GM23338 (cell line): ENCODE data around the gene PIKFYVE. TPM values are rescaled to one million over a fixed set of nuclear protein-coding genes. Genes with fewer than 3 reads are reported as not detected.

ENCODE experiments used
- ATAC-seq: fragments of 200-7000 bp; cut with Tn5 transposase; 3 replicates; pipeline ENCODE4 v1.9.1; 2020
- DNase-seq: peaks from one replicate; pipeline ENCODE4 v3.0.0-alpha.2; 2015; ENCODE audit warnings: low spot score
- H2AFZ ChIP-seq: fragments of 200-600 bp; sonication (generic); 2 replicates; pipeline ENCODE4 v1.8.0; 2016; ENCODE audit warnings: antibody characterized with exemption, mild to moderate bottlenecking, moderate library complexity
- H3F3A ChIP-seq: fragments of 200-600 bp; sonication (generic); replicated peaks from 2 replicates; pipeline ENCODE4 v1.8.0; 2017; ENCODE audit warnings: antibody characterized with exemption, mixed run types, low read depth
- H3K27ac ChIP-seq: fragments of 200-600 bp; sonication (generic); 2 replicates; pipeline ENCODE4 v1.6.1; 2016; ENCODE audit warnings: low read depth
- H3K27me3 ChIP-seq: fragments of 200-600 bp; sonication (generic); 2 replicates; pipeline ENCODE4 v1.8.0; 2016; ENCODE audit warnings: mild to moderate bottlenecking, mixed run types, moderate library complexity; ENCODE audit not compliant: insufficient read depth
- H3K36me3 ChIP-seq: fragments of 200-600 bp; sonication (generic); 2 replicates; pipeline ENCODE4 v1.8.0; 2016; ENCODE audit warnings: mild to moderate bottlenecking; ENCODE audit not compliant: insufficient read depth
- H3K4me1 ChIP-seq: fragments of 200-600 bp; sonication (generic); 2 replicates; pipeline ENCODE4 v1.8.0; 2016; ENCODE audit warnings: mild to moderate bottlenecking, moderate library complexity; ENCODE audit not compliant: insufficient read depth
- H3K4me2 ChIP-seq: fragments of 200-600 bp; sonication (generic); 2 replicates; pipeline ENCODE4 v1.7.1; 2017; ENCODE audit warnings: mixed run types
- H3K4me3 ChIP-seq: fragments of 200-600 bp; sonication (generic); 2 replicates; pipeline ENCODE4 v1.6.1; 2016; ENCODE audit warnings: mixed run types
- H3K79me2 ChIP-seq: fragments of 200-600 bp; sonication (generic); replicated peaks from 2 replicates; pipeline ENCODE4 v1.8.0; 2017; ENCODE audit warnings: mild to moderate bottlenecking; ENCODE audit not compliant: insufficient read depth
- H3K9me2 ChIP-seq: fragments of 200-600 bp; sonication (generic); 2 replicates; pipeline ENCODE4 v1.8.0; 2017; ENCODE audit not compliant: insufficient read depth
- H4K20me1 ChIP-seq: fragments of 200-600 bp; sonication (generic); replicated peaks from 2 replicates; pipeline ENCODE4 v1.8.0; 2017; ENCODE audit warnings: mild to moderate bottlenecking; ENCODE audit not compliant: insufficient read depth
- H3K27ac Mint-ChIP-seq: 2 replicates; pipeline ENCODE4 v1.8.0; 2020; ENCODE audit warnings: inconsistent platforms, mild to moderate bottlenecking, moderate library complexity, mixed read lengths
- H3K27me3 Mint-ChIP-seq: 3 replicates; pipeline ENCODE4 v1.8.0; 2022; ENCODE audit warnings: low read depth, mild to moderate bottlenecking, moderate library complexity, mixed read lengths, inconsistent platforms; ENCODE audit not compliant: insufficient read depth, poor library complexity
- H3K36me3 Mint-ChIP-seq: 3 replicates; pipeline ENCODE4 v1.8.0; 2021; ENCODE audit warnings: low read depth, mild to moderate bottlenecking, inconsistent platforms, moderate library complexity, mixed read lengths
- H3K4me1 Mint-ChIP-seq: 3 replicates; pipeline ENCODE4 v1.8.0; 2020; ENCODE audit warnings: mild to moderate bottlenecking, inconsistent platforms, mixed read lengths
- H3K4me3 Mint-ChIP-seq: 3 replicates; pipeline ENCODE4 v1.8.0; 2021; ENCODE audit warnings: moderate library complexity, mild to moderate bottlenecking, inconsistent platforms, mixed read lengths
- H3K9me3 Mint-ChIP-seq: 3 replicates; pipeline ENCODE4 v1.8.0; 2020; ENCODE audit warnings: moderate library complexity, mild to moderate bottlenecking, inconsistent platforms, mixed read lengths
- CREB1 ChIP-seq: fragments of 250-450 bp; sonication (Bioruptor Pico); IDR thresholded peaks from 2 replicates; pipeline ENCODE4 v1.5.0; 2020; ENCODE audit warnings: low read depth, mild to moderate bottlenecking, moderate library complexity
- EZH2 ChIP-seq: fragments of 200-600 bp; sonication (generic); IDR thresholded peaks from one replicate; pipeline ENCODE4 v1.8.0; 2017; ENCODE audit warnings: antibody characterized with exemption, mild to moderate bottlenecking, low read depth; ENCODE audit not compliant: unreplicated experiment
- EZH2phosphoT487 ChIP-seq: fragments of 200-600 bp; sonication (generic); IDR thresholded peaks from one replicate; pipeline ENCODE4 v1.8.1; 2018; ENCODE audit warnings: antibody characterized with exemption; ENCODE audit not compliant: unreplicated experiment
- JUNB ChIP-seq: IDR thresholded peaks from one replicate; pipeline ENCODE4 v1.6.1; 2016; ENCODE audit warnings: antibody characterized with exemption; ENCODE audit not compliant: unreplicated experiment
- NANOG ChIP-seq: IDR thresholded peaks from 2 replicates; pipeline ENCODE4 v1.6.1; 2016; ENCODE audit warnings: antibody characterized with exemption, borderline replicate concordance
- STAT1 ChIP-seq: IDR thresholded peaks from one replicate; pipeline ENCODE4 v1.6.1; 2016; ENCODE audit warnings: antibody characterized with exemption; ENCODE audit not compliant: unreplicated experiment
- ZNF114 ChIP-seq: fragments of 250-450 bp; sonication (Bioruptor Pico); IDR thresholded peaks from 2 replicates; pipeline ENCODE4 v1.5.0; 2020; ENCODE audit warnings: mild to moderate bottlenecking, moderate library complexity
- ZNF331 ChIP-seq: fragments of 250-450 bp; sonication (Bioruptor Pico); IDR thresholded peaks from 2 replicates; pipeline ENCODE4 v1.5.0; 2020; ENCODE audit warnings: low read depth, mild to moderate bottlenecking, moderate library complexity
- polyA plus RNA-seq: library from polyadenylated mRNA; unstranded; fragments of >200 nt; fragmentation: Nextera tagmentation; extraction: Ambion mirVana; gene quantifications from 2 replicates; pipeline ENCODE4 v1.2.1, GENCODE V29; 2016
- total RNA-seq: library from RNA; depleted of rRNA; stranded (reverse); fragments of >200 nt; shearing (Covaris generic); gene quantifications from 2 replicates; pipeline ENCODE4 v1.2.3, GENCODE V29; 2014
- TF ChIP-seq, protein P1 (sequence below): fragments of 250-450 bp; sonication (Bioruptor Pico); IDR thresholded peaks from 2 replicates; pipeline ENCODE4 v1.5.0; 2020; ENCODE audit warnings: mild to moderate bottlenecking, moderate library complexity
- TF ChIP-seq, protein P2 (sequence below): IDR thresholded peaks from 2 replicates; pipeline ENCODE4 v1.6.1; 2016; ENCODE audit warnings: antibody characterized with exemption
- TF ChIP-seq, protein P3 (sequence below): IDR thresholded peaks from one replicate; pipeline ENCODE4 v1.6.1; 2018; ENCODE audit warnings: antibody characterized with exemption; ENCODE audit not compliant: unreplicated experiment
- TF ChIP-seq, protein P4 (sequence below), 2 experiments: fragments of 200-600 bp in 1 of 2; sonication (generic) in 1 of 2; conservative IDR thresholded peaks; 2 replicates each; pipeline versions ENCODE4 v1.5.1 to v1.6.1; 2016 to 2017; ENCODE audit warnings: antibody characterized with exemption in 2 of 2, low read depth in 2 of 2, mild to moderate bottlenecking in 2 of 2, moderate library complexity in 1 of 2

PIKFYVE gene
- total and polyA plus RNA-seq, 2 experiments from 2014 or later = 15.1 to 48.0 TPM

DNA sequence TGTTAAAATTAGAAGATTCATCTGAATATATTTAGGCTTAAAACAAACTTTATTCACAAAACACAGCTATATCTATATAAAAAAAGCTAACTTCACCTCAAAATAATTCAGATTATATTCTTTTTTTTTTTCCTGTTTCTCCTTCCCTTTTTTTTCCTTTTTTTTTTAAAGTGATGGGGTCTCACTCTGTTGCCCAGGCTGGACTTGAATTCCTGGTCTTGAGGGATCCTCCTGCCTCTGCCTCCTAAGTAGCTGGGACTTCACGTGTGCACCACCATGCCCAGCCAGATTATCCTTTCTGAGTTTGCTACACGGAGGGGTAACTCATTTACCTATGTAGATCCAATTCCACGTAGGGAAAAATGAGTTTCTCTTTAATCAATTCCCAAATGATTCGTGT, 15.0 kb upstream of the PIKFYVE start (continued):
- TF ChIP-seq, protein P1, sequence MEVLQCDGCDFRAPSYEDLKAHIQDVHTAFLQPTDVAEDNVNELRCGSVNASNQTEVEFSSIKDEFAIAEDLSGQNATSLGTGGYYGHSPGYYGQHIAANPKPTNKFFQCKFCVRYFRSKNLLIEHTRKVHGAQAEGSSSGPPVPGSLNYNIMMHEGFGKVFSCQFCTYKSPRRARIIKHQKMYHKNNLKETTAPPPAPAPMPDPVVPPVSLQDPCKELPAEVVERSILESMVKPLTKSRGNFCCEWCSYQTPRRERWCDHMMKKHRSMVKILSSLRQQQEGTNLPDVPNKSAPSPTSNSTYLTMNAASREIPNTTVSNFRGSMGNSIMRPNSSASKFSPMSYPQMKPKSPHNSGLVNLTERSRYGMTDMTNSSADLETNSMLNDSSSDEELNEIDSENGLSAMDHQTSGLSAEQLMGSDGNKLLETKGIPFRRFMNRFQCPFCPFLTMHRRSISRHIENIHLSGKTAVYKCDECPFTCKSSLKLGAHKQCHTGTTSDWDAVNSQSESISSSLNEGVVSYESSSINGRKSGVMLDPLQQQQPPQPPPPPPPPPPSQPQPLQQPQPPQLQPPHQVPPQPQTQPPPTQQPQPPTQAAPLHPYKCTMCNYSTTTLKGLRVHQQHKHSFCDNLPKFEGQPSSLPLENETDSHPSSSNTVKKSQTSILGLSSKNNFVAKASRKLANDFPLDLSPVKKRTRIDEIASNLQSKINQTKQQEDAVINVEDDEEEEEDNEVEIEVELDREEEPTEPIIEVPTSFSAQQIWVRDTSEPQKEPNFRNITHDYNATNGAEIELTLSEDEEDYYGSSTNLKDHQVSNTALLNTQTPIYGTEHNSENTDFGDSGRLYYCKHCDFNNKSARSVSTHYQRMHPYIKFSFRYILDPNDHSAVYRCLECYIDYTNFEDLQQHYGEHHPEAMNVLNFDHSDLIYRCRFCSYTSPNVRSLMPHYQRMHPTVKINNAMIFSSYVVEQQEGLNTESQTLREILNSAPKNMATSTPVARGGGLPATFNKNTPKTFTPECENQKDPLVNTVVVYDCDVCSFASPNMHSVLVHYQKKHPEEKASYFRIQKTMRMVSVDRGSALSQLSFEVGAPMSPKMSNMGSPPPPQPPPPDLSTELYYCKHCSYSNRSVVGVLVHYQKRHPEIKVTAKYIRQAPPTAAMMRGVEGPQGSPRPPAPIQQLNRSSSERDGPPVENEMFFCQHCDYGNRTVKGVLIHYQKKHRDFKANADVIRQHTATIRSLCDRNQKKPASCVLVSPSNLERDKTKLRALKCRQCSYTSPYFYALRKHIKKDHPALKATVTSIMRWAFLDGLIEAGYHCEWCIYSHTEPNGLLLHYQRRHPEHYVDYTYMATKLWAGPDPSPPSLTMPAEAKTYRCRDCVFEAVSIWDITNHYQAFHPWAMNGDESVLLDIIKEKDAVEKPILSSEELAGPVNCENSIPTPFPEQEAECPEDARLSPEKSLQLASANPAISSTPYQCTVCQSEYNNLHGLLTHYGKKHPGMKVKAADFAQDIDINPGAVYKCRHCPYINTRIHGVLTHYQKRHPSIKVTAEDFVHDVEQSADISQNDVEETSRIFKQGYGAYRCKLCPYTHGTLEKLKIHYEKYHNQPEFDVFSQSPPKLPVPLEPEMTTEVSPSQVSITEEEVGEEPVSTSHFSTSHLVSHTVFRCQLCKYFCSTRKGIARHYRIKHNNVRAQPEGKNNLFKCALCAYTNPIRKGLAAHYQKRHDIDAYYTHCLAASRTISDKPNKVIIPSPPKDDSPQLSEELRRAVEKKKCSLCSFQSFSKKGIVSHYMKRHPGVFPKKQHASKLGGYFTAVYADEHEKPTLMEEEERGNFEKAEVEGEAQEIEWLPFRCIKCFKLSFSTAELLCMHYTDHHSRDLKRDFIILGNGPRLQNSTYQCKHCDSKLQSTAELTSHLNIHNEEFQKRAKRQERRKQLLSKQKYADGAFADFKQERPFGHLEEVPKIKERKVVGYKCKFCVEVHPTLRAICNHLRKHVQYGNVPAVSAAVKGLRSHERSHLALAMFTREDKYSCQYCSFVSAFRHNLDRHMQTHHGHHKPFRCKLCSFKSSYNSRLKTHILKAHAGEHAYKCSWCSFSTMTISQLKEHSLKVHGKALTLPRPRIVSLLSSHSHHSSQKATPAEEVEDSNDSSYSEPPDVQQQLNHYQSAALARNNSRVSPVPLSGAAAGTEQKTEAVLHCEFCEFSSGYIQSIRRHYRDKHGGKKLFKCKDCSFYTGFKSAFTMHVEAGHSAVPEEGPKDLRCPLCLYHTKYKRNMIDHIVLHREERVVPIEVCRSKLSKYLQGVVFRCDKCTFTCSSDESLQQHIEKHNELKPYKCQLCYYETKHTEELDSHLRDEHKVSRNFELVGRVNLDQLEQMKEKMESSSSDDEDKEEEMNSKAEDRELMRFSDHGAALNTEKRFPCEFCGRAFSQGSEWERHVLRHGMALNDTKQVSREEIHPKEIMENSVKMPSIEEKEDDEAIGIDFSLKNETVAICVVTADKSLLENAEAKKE (CRISPR knock-in tag) = no peak

DNA sequence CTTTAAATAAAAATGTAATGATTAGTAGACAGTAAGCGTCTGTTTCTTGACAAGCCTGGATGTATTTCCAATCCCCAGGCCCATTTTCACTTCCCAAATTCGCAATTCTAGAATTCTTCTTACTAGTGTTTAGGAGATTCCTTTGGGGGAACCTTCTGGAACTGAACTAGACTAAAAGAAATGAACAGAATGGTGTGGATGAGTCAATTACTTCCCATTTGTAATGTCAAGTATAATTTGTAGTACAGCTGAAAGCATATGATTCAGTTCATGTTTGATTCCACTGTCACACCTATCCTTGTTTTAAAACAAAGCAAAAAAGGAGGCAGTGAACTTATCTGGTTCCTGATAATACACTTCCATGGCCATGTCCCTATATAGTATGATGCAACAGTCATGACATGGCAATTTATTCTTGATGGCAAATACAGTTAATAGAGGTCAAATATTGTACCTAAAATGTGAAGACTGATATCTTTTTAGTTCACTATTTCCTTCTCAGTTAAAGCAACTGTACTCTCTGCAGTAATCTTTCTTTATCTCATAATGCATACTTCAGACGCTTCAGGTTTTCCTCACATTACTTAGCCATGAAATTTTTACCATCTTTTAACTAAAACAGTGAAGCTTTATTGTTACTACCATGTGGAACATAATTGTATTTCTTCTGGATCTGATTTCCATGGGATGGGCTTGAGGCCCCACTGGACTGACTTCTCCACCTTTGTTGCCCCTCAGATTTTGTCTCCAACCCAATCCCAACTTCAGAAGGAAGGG, 13.2 kb upstream of the PIKFYVE start:
- peaks cover 44% of the 10 kb centered on the region for H3K4me1 Mint-ChIP-seq
- peaks cover 13% of the 10 kb centered on the region for H4K20me1 ChIP-seq
- peaks cover 54% of the 10 kb centered on the region for H3K79me2 ChIP-seq
- H3K9me3 Mint-ChIP-seq = no peaks in the 10 kb centered on the region; the same call in 2 of the 3 replicates
- ATAC-seq = no peak
- H3K9me2 ChIP-seq = no peaks in the 10 kb centered on the region
- H3K36me3 ChIP-seq = peaks cover 49% of the 10 kb centered on the region
- peaks cover 12% of the 10 kb centered on the region for H3K27me3 Mint-ChIP-seq
- no peak for DNase-seq
- no peak overlapping the region for H3K27ac ChIP-seq
- no peaks in the 10 kb centered on the region for H3K27me3 ChIP-seq
- H3K4me2 ChIP-seq = peak overlapping the region; percentile 99
- H3K4me1 ChIP-seq = peaks cover 24% of the 10 kb centered on the region
- H3K4me3 ChIP-seq = peak overlapping the region; percentile 99
- H3K4me3 Mint-ChIP-seq = peak overlapping the region; percentile 99
- H3K36me3 Mint-ChIP-seq = peaks cover 60% of the 10 kb centered on the region
- H2AFZ ChIP-seq = no peak overlapping the region
- H3K27ac Mint-ChIP-seq = peak overlapping the region; percentile 93
- H3F3A ChIP-seq = peaks cover 6% of the 10 kb centered on the region; the same call in 1 of the 2 replicates
- TF ChIP-seq EZH2 (no peak), NANOG (no peak), ZNF114 (CRISPR knock-in tag) (no peak), ZNF331 (no peak), EZH2phosphoT487 (no peak), CREB1 (CRISPR knock-in tag) (no peak), STAT1 (no peak), JUNB (no peak)
- TF ChIP-seq, protein P2, sequence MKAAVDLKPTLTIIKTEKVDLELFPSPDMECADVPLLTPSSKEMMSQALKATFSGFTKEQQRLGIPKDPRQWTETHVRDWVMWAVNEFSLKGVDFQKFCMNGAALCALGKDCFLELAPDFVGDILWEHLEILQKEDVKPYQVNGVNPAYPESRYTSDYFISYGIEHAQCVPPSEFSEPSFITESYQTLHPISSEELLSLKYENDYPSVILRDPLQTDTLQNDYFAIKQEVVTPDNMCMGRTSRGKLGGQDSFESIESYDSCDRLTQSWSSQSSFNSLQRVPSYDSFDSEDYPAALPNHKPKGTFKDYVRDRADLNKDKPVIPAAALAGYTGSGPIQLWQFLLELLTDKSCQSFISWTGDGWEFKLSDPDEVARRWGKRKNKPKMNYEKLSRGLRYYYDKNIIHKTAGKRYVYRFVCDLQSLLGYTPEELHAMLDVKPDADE = no peak
- TF ChIP-seq, protein P3, sequence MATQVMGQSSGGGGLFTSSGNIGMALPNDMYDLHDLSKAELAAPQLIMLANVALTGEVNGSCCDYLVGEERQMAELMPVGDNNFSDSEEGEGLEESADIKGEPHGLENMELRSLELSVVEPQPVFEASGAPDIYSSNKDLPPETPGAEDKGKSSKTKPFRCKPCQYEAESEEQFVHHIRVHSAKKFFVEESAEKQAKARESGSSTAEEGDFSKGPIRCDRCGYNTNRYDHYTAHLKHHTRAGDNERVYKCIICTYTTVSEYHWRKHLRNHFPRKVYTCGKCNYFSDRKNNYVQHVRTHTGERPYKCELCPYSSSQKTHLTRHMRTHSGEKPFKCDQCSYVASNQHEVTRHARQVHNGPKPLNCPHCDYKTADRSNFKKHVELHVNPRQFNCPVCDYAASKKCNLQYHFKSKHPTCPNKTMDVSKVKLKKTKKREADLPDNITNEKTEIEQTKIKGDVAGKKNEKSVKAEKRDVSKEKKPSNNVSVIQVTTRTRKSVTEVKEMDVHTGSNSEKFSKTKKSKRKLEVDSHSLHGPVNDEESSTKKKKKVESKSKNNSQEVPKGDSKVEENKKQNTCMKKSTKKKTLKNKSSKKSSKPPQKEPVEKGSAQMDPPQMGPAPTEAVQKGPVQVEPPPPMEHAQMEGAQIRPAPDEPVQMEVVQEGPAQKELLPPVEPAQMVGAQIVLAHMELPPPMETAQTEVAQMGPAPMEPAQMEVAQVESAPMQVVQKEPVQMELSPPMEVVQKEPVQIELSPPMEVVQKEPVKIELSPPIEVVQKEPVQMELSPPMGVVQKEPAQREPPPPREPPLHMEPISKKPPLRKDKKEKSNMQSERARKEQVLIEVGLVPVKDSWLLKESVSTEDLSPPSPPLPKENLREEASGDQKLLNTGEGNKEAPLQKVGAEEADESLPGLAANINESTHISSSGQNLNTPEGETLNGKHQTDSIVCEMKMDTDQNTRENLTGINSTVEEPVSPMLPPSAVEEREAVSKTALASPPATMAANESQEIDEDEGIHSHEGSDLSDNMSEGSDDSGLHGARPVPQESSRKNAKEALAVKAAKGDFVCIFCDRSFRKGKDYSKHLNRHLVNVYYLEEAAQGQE = no peak
- TF ChIP-seq, protein P4, sequence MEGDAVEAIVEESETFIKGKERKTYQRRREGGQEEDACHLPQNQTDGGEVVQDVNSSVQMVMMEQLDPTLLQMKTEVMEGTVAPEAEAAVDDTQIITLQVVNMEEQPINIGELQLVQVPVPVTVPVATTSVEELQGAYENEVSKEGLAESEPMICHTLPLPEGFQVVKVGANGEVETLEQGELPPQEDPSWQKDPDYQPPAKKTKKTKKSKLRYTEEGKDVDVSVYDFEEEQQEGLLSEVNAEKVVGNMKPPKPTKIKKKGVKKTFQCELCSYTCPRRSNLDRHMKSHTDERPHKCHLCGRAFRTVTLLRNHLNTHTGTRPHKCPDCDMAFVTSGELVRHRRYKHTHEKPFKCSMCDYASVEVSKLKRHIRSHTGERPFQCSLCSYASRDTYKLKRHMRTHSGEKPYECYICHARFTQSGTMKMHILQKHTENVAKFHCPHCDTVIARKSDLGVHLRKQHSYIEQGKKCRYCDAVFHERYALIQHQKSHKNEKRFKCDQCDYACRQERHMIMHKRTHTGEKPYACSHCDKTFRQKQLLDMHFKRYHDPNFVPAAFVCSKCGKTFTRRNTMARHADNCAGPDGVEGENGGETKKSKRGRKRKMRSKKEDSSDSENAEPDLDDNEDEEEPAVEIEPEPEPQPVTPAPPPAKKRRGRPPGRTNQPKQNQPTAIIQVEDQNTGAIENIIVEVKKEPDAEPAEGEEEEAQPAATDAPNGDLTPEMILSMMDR (conservative IDR thresholded peaks at IDR 0.05; ENCODE audit: low read depth in 2 of 2) = no peak
